WTC11 (cell line): ENCODE results near the gene SPIB. TPM values are rescaled to one million over a fixed set of nuclear protein-coding genes. Genes with fewer than 3 reads are reported as not detected.

Source experiments
- ATAC-seq: fragments of 200-7000 bp; cut with Tn5 transposase; 2 replicates; pipeline ENCODE4 v1.10.0; 2021; ENCODE audit warnings: mild to moderate bottlenecking, moderate library complexity
- CTCF ChIA-PET: fragments of 300-600 bp; sonication (Branson Sonifier 250); formaldehyde crosslinking; loops from one replicate; lab custom pipeline; 2021; ENCODE audit warnings: antibody characterized with exemption; lab: Charles Lee
- POLR2A ChIA-PET: fragments of 350-600 bp; sonication (Branson Sonifier 250); formaldehyde crosslinking; loops from one replicate; lab custom pipeline; 2021; ENCODE audit warnings: antibody characterized with exemption; lab: Charles Lee
- DNase-seq: peaks from one replicate; pipeline ENCODE4 v3.0.0; 2021; ENCODE audit warnings: low spot score
- H3K27ac Mint-ChIP-seq: 2 replicates; pipeline ENCODE4 v1.8.0; 2021; ENCODE audit warnings: mixed read lengths
- H3K27me3 Mint-ChIP-seq: 2 replicates; pipeline ENCODE4 v1.8.0; 2021; ENCODE audit warnings: low read depth, mild to moderate bottlenecking, moderate library complexity, mixed read lengths
- H3K36me3 Mint-ChIP-seq: 2 replicates; pipeline ENCODE4 v1.8.0; 2021; ENCODE audit warnings: mixed read lengths
- H3K4me1 Mint-ChIP-seq: 2 replicates; pipeline ENCODE4 v1.8.0; 2022; ENCODE audit warnings: mixed read lengths
- H3K4me3 Mint-ChIP-seq: 2 replicates; pipeline ENCODE4 v1.8.0; 2021; ENCODE audit warnings: mild to moderate bottlenecking, moderate library complexity, mixed read lengths
- H3K9me3 Mint-ChIP-seq: 2 replicates; pipeline ENCODE4 v1.8.0; 2021; ENCODE audit warnings: mixed read lengths
- AR ChIP-seq: fragments of 250-450 bp; sonication (Bioruptor Pico); IDR thresholded peaks from 2 replicates; pipeline ENCODE4 v1.9.0; 2021; ENCODE audit warnings: mild to moderate bottlenecking
- ATF1 ChIP-seq: sonication (generic); formaldehyde crosslinking; IDR thresholded peaks from 2 replicates; pipeline ENCODE4 v1.8.1; 2023; ENCODE audit warnings: mild to moderate bottlenecking, moderate library complexity, missing genetic modification reagents
- CTCF ChIP-seq: fragments of 200-600 bp; IDR thresholded peaks from 2 replicates; pipeline ENCODE4 v1.8.0; 2022; ENCODE audit warnings: antibody characterized with exemption
- EMX1 ChIP-seq: fragments of 250-450 bp; sonication (Bioruptor Pico); IDR thresholded peaks from 2 replicates; pipeline ENCODE4 v1.8.0; 2021; ENCODE audit warnings: mild to moderate bottlenecking
- ESRRA ChIP-seq: sonication (generic); formaldehyde crosslinking; IDR thresholded peaks from 2 replicates; pipeline ENCODE4 v1.8.1; 2022; ENCODE audit warnings: mild to moderate bottlenecking, missing genetic modification reagents, borderline replicate concordance
- ETV6 ChIP-seq: sonication (generic); formaldehyde crosslinking; IDR thresholded peaks from 2 replicates; pipeline ENCODE4 v1.8.1; 2022; ENCODE audit warnings: mild to moderate bottlenecking, missing genetic modification reagents
- FOXP4 ChIP-seq: sonication (generic); formaldehyde crosslinking; IDR thresholded peaks from 2 replicates; pipeline ENCODE4 v1.8.0; 2022; ENCODE audit warnings: mild to moderate bottlenecking, missing genetic modification reagents
- GRHL2 ChIP-seq: fragments of 250-450 bp; sonication (Bioruptor Pico); IDR thresholded peaks from 2 replicates; pipeline ENCODE4 v1.8.0; 2022; ENCODE audit warnings: mild to moderate bottlenecking, moderate library complexity; ENCODE audit not compliant: insufficient replicate concordance, severe bottlenecking
- GTF2I ChIP-seq: fragments of 250-450 bp; sonication (Bioruptor Pico); conservative IDR thresholded peaks from 2 replicates; pipeline ENCODE4 v1.4.0; 2021; ENCODE audit warnings: mild to moderate bottlenecking
- HMGXB4 ChIP-seq: sonication (generic); formaldehyde crosslinking; IDR thresholded peaks from 2 replicates; pipeline ENCODE4 v1.8.1; 2023; ENCODE audit warnings: mild to moderate bottlenecking, moderate library complexity, missing genetic modification reagents
- IRF1 ChIP-seq: sonication (generic); formaldehyde crosslinking; IDR thresholded peaks from 2 replicates; pipeline ENCODE4 v1.8.0; 2023; ENCODE audit warnings: missing genetic modification reagents
- JUN ChIP-seq: sonication (generic); formaldehyde crosslinking; IDR thresholded peaks from 2 replicates; pipeline ENCODE4 v1.8.0; 2023; ENCODE audit warnings: mild to moderate bottlenecking, missing genetic modification reagents
- KAT7 ChIP-seq: sonication (generic); formaldehyde crosslinking; IDR thresholded peaks from 2 replicates; pipeline ENCODE4 v1.8.1; 2023; ENCODE audit warnings: missing genetic modification reagents, mild to moderate bottlenecking, borderline replicate concordance
- NFATC4 ChIP-seq: fragments of 250-450 bp; sonication (Bioruptor Pico); IDR thresholded peaks from 2 replicates; pipeline ENCODE4 v1.9.0; 2021; ENCODE audit warnings: mild to moderate bottlenecking
- PRRX2 ChIP-seq: fragments of 250-450 bp; sonication (Bioruptor Pico); IDR thresholded peaks from 2 replicates; pipeline ENCODE4 v1.8.0; 2021; ENCODE audit warnings: mild to moderate bottlenecking
- SOX15 ChIP-seq: fragments of 250-450 bp; sonication (Bioruptor Pico); IDR thresholded peaks from 2 replicates; pipeline ENCODE4 v1.9.0; 2021; ENCODE audit warnings: mild to moderate bottlenecking
- SP1 ChIP-seq: sonication (generic); formaldehyde crosslinking; conservative IDR thresholded peaks from 2 replicates; pipeline ENCODE4 v1.8.1; 2022; ENCODE audit warnings: missing genetic modification reagents
- TEAD4 ChIP-seq: sonication (generic); formaldehyde crosslinking; IDR thresholded peaks from 2 replicates; pipeline ENCODE4 v1.8.0; 2022; ENCODE audit warnings: mild to moderate bottlenecking, missing genetic modification reagents
- USF1 ChIP-seq: sonication (generic); formaldehyde crosslinking; IDR thresholded peaks from 2 replicates; pipeline ENCODE4 v1.8.0; 2022; ENCODE audit warnings: mild to moderate bottlenecking, missing genetic modification reagents
- ZNF138 ChIP-seq: sonication (generic); formaldehyde crosslinking; conservative IDR thresholded peaks from 2 replicates; pipeline ENCODE4 v1.8.1; 2022; ENCODE audit warnings: mild to moderate bottlenecking, moderate library complexity, missing genetic modification reagents
- ZNF416 ChIP-seq: fragments of 250-450 bp; sonication (Bioruptor Pico); IDR thresholded peaks from 2 replicates; pipeline ENCODE4 v1.9.0; 2021; ENCODE audit warnings: mild to moderate bottlenecking, inconsistent platforms
- total RNA-seq: library from RNA; stranded (reverse); gene quantifications from 3 replicates; pipeline ENCODE4 v1.2.3, GENCODE V29; 2021
- TF ChIP-seq, protein P1 (sequence below): sonication (generic); formaldehyde crosslinking; IDR thresholded peaks from 2 replicates; pipeline ENCODE4 v1.8.1; 2022; ENCODE audit warnings: low read depth, mild to moderate bottlenecking, moderate library complexity, missing genetic modification reagents, borderline replicate concordance

SPIB gene
- total RNA-seq, 1 experiment from 2014 or later = 4.7 TPM

DNA sequence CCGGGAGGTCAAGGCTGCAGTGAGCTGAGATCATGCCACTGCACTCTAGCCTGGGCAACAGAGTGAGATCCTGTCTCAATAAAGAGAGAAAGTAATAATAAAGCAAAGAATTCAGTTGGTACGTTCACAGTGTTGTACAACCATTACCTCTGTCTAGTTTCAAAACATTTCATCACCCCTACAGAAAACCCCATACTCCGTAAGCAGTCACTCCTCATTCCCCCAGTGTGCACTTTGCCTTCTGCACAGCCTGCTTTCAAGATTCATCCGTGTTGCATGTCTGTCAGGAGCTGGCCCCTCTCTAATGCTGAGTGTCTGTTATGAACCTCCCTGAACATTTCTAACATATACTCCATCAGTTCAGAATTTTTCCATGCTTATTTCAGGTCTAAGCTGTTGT lies 25.1 kb upstream of the SPIB start:
- H3K4me1 Mint-ChIP-seq = no peaks in the 10 kb centered on the region
- H3K27me3 Mint-ChIP-seq = no peaks in the 10 kb centered on the region
- POLR2A ChIA-PET = interaction anchor here (1.9 kb wide), 1 partner anchor 10 kb away, joined by 4 read pairs; no protein-coding TSS in a partner anchor
- H3K27ac Mint-ChIP-seq = no peak overlapping the region
- H3K36me3 Mint-ChIP-seq = peaks cover 52% of the 10 kb centered on the region
- H3K9me3 Mint-ChIP-seq = peaks cover 18% of the 10 kb centered on the region
- ATAC-seq (no peak), DNase-seq (no peak)
- TF ChIP-seq TEAD4 (CRISPR knock-in tag) (no peak), PRRX2 (CRISPR knock-in tag) (no peak), SOX15 (CRISPR knock-in tag) (no peak), ATF1 (CRISPR knock-in tag) (no peak), SP1 (CRISPR knock-in tag) (no peak), NFATC4 (CRISPR knock-in tag) (no peak), ESRRA (CRISPR knock-in tag) (no peak), KAT7 (CRISPR knock-in tag) (no peak), IRF1 (CRISPR knock-in tag) (no peak), USF1 (CRISPR knock-in tag) (no peak), HMGXB4 (CRISPR knock-in tag) (no peak), ZNF138 (no peak), AR (CRISPR knock-in tag) (no peak)
- H3K4me3 Mint-ChIP-seq = no peak overlapping the region
- CTCF ChIA-PET = interaction anchor here (1.3 kb wide), 1 partner anchor 36 kb away, joined by 4 read pairs; no protein-coding TSS in a partner anchor

GRCh38 chr19:50394017-50394416 lies 24.7 kb upstream of the SPIB start:
- Mint-ChIP-seq H3K4me1 (no peaks in the 10 kb centered on the region), H3K4me3 (no peak overlapping the region), H3K36me3 (peaks cover 53% of the 10 kb centered on the region), H3K27me3 (no peaks in the 10 kb centered on the region), H3K27ac (peak overlapping the region; percentile 17; the same call in 1 of the 2 replicates), H3K9me3 (peaks cover 18% of the 10 kb centered on the region)
- POLR2A ChIA-PET = interaction anchor here (0.7 to 1.9 kb wide), 2 partner anchors 10 to 34 kb away, joined by 3 to 4 read pairs; no protein-coding TSS in a partner anchor
- CTCF ChIA-PET = interaction anchor here (1.3 kb wide), 1 partner anchor 37 kb away, joined by 4 read pairs; no protein-coding TSS in a partner anchor
- DNase-seq = no peak
- ATAC-seq = no peak
- TF ChIP-seq ETV6 = no peak
- no peak for TF ChIP-seq ZNF416 (CRISPR knock-in tag)
- no peak for TF ChIP-seq IRF1 (CRISPR knock-in tag)
- no peak for TF ChIP-seq NFATC4 (CRISPR knock-in tag)
- TF ChIP-seq GTF2I = no peak
- no peak for TF ChIP-seq EMX1 (CRISPR knock-in tag)
- TF ChIP-seq FOXP4 (CRISPR knock-in tag) = no peak
- TF ChIP-seq JUN (CRISPR knock-in tag) = no peak
- TF ChIP-seq, protein P1, sequence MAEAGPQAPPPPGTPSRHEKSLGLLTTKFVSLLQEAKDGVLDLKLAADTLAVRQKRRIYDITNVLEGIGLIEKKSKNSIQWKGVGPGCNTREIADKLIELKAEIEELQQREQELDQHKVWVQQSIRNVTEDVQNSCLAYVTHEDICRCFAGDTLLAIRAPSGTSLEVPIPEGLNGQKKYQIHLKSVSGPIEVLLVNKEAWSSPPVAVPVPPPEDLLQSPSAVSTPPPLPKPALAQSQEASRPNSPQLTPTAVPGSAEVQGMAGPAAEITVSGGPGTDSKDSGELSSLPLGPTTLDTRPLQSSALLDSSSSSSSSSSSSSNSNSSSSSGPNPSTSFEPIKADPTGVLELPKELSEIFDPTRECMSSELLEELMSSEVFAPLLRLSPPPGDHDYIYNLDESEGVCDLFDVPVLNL = no peak
- no peak for TF ChIP-seq CTCF
- TF ChIP-seq GRHL2 (CRISPR knock-in tag) = no peak
